H9 (cell line): ENCODE measurements around the gene DMRT3. TPM values are rescaled to one million over a fixed set of nuclear protein-coding genes. Genes with fewer than 3 reads are reported as not detected.

Experiments used
- DNase-seq: peaks from one replicate; pipeline ENCODE4 v3.0.0-alpha.2; 2017
- H2AFZ ChIP-seq: one replicate; pipeline ENCODE4 v1.6.1; 2013; ENCODE audit warnings: mild to moderate bottlenecking, low read length, control low read depth, moderate library complexity
- H2AK5ac ChIP-seq: 2 replicates; pipeline ENCODE4 v1.6.1; 2013; ENCODE audit warnings: low read length, control low read depth, mixed read lengths; ENCODE audit not compliant: insufficient read length
- H2BK120ac ChIP-seq: one replicate; pipeline ENCODE4 v1.6.1; 2013; ENCODE audit warnings: low read depth, mild to moderate bottlenecking, low read length, control low read depth, inconsistent platforms; ENCODE audit not compliant: poor library complexity, severe bottlenecking
- H2BK12ac ChIP-seq: 2 replicates; pipeline ENCODE4 v1.6.1; 2013; ENCODE audit warnings: low read length, control low read depth, mixed read lengths, low read depth; ENCODE audit not compliant: insufficient read length
- H2BK15ac ChIP-seq: 2 replicates; pipeline ENCODE4 v1.6.1; 2013; ENCODE audit warnings: low read depth, low read length, control low read depth
- H2BK20ac ChIP-seq: one replicate; pipeline ENCODE4 v1.6.1; 2013; ENCODE audit warnings: low read depth, mild to moderate bottlenecking, low read length, control low read depth, inconsistent platforms; ENCODE audit not compliant: poor library complexity, severe bottlenecking
- H2BK5ac ChIP-seq: 2 replicates; pipeline ENCODE4 v1.6.1; 2013; ENCODE audit warnings: low read length, control low read depth, mixed read lengths; ENCODE audit not compliant: insufficient read length
- H3K14ac ChIP-seq: 2 replicates; pipeline ENCODE4 v1.6.1; 2013; ENCODE audit warnings: low read length, control low read depth; ENCODE audit not compliant: insufficient read depth
- H3K18ac ChIP-seq: 2 replicates; pipeline ENCODE4 v1.6.1; 2013; ENCODE audit warnings: low read depth, mild to moderate bottlenecking, mixed read lengths, low read length, control low read depth; ENCODE audit not compliant: insufficient read length
- H3K23ac ChIP-seq: 2 replicates; pipeline ENCODE4 v1.6.1; 2013; ENCODE audit warnings: low read length, control low read depth, mixed read lengths, low read depth; ENCODE audit not compliant: insufficient read length
- H3K23me2 ChIP-seq: 2 replicates; pipeline ENCODE4 v1.6.1; 2013; ENCODE audit warnings: low read depth, mild to moderate bottlenecking, mixed read lengths, low read length, control low read depth; ENCODE audit not compliant: insufficient read length, poor library complexity, severe bottlenecking
- H3K27ac ChIP-seq: 2 replicates; pipeline ENCODE4 v1.5.1; 2013; ENCODE audit warnings: low read length, control low read depth, mixed read lengths, low read depth; ENCODE audit not compliant: insufficient read length
- H3K27me3 ChIP-seq: 2 replicates; pipeline ENCODE4 v1.6.1; 2013; ENCODE audit warnings: low read length, control low read depth, inconsistent platforms; ENCODE audit not compliant: insufficient read depth
- H3K4ac ChIP-seq: 2 replicates; pipeline ENCODE4 v1.6.1; 2013; ENCODE audit warnings: low read depth, mild to moderate bottlenecking, control low read depth, inconsistent platforms, low read length, moderate library complexity
- H3K4me1 ChIP-seq: 2 replicates; pipeline ENCODE4 v1.6.1; 2013; ENCODE audit warnings: low read length, control low read depth, inconsistent platforms; ENCODE audit not compliant: insufficient read depth
- H3K4me2 ChIP-seq: 2 replicates; pipeline ENCODE4 v1.6.1; 2013; ENCODE audit warnings: low read length, control low read depth, mixed read lengths; ENCODE audit not compliant: insufficient read length, insufficient read depth
- H3K56ac ChIP-seq: 2 replicates; pipeline ENCODE4 v1.6.1; 2013; ENCODE audit warnings: low read depth, mild to moderate bottlenecking, mixed read lengths, low read length, control low read depth; ENCODE audit not compliant: insufficient read length
- H3K79me1 ChIP-seq: 2 replicates; pipeline ENCODE4 v1.6.1; 2013; ENCODE audit warnings: low read depth, mild to moderate bottlenecking, moderate library complexity, low read length, control low read depth, inconsistent platforms; ENCODE audit not compliant: insufficient read depth, poor library complexity, severe bottlenecking
- H3K79me2 ChIP-seq: 2 replicates; pipeline ENCODE4 v1.6.1; 2013; ENCODE audit warnings: low read length, control low read depth, inconsistent platforms; ENCODE audit not compliant: insufficient read depth
- H3K9ac ChIP-seq: 2 replicates; pipeline ENCODE4 v1.6.1; 2013; ENCODE audit warnings: low read length, control low read depth, mixed read lengths; ENCODE audit not compliant: insufficient read length; ENCODE audit errors: extremely low read depth
- H3K9me3 ChIP-seq: one replicate; pipeline ENCODE4 v1.6.1; 2013; ENCODE audit warnings: low read depth, low read length, inconsistent platforms; ENCODE audit not compliant: control insufficient read depth
- H3T11ph ChIP-seq: one replicate; pipeline ENCODE4 v1.6.1; 2013; ENCODE audit warnings: mild to moderate bottlenecking, low read length, control low read depth, inconsistent platforms
- H4K20me1 ChIP-seq: one replicate; pipeline ENCODE4 v1.6.1; 2013; ENCODE audit not compliant: control insufficient read depth, insufficient read length, insufficient read depth
- H4K5ac ChIP-seq: 2 replicates; pipeline ENCODE4 v1.6.1; 2013; ENCODE audit warnings: low read depth, mild to moderate bottlenecking, mixed read lengths, low read length, control low read depth; ENCODE audit not compliant: insufficient read length
- H4K8ac ChIP-seq: replicated peaks from 2 replicates; pipeline ENCODE4 v1.6.1; 2013; ENCODE audit warnings: low read length, control low read depth, mixed read lengths, low read depth; ENCODE audit not compliant: insufficient read length
- H4K91ac ChIP-seq: 2 replicates; pipeline ENCODE4 v1.6.1; 2013; ENCODE audit warnings: low read depth, mild to moderate bottlenecking, moderate library complexity, mixed read lengths, low read length, control low read depth; ENCODE audit not compliant: insufficient read length
- H3K27ac Mint-ChIP-seq, 3 experiments: 2 replicates in 2 of 3; 3 replicates in 1 of 3; pipeline ENCODE4 v1.8.0; 2020 to 2021; ENCODE audit warnings: mixed read lengths in 3 of 3, mild to moderate bottlenecking in 1 of 3, moderate library complexity in 1 of 3
- H3K27me3 Mint-ChIP-seq: 2 replicates; pipeline ENCODE4 v1.8.0; 2021; ENCODE audit warnings: low read depth, mild to moderate bottlenecking, moderate library complexity, mixed read lengths
- H3K36me3 Mint-ChIP-seq, 3 experiments: 2 replicates in 2 of 3; 3 replicates in 1 of 3; pipeline ENCODE4 v1.8.0; 2020 to 2021; ENCODE audit warnings: low read depth in 3 of 3, mixed read lengths in 3 of 3; ENCODE audit not compliant: insufficient read depth in 1 of 3
- H3K4me1 Mint-ChIP-seq, 2 experiments: 2 replicates each; pipeline ENCODE4 v1.8.0; 2020; ENCODE audit warnings: mixed read lengths in 2 of 2
- H3K4me3 Mint-ChIP-seq, 2 experiments: 2 replicates in 1 of 2; 3 replicates in 1 of 2; pipeline ENCODE4 v1.8.0; 2020 to 2021; ENCODE audit warnings: mild to moderate bottlenecking in 2 of 2, mixed read lengths in 2 of 2, moderate library complexity in 1 of 2
- H3K9me3 Mint-ChIP-seq, 2 experiments: 2 replicates in 1 of 2; 3 replicates in 1 of 2; pipeline ENCODE4 v1.8.0; 2020; ENCODE audit warnings: mild to moderate bottlenecking in 2 of 2, mixed read lengths in 2 of 2, moderate library complexity in 1 of 2
- CTCF ChIP-seq: fragments of 200-600 bp; sonication (generic); conservative IDR thresholded peaks from 3 replicates; pipeline ENCODE4 v1.8.0; 2021; ENCODE audit warnings: antibody characterized with exemption, mild to moderate bottlenecking
- WGBS: extraction: QIAGEN DNeasy Blood & Tissue Kit; methylation state at CpG from one replicate; pipeline ENCODE4 v1.1.7; 2013; ENCODE audit warnings: missing lambda C conversion rate, low lambda C conversion rate, mixed read lengths; ENCODE audit not compliant: insufficient read length; ENCODE audit errors: extremely low coverage; 5-methylcytosine and 5-hydroxymethylcytosine counted together
- total RNA-seq: library from RNA; stranded (reverse); gene quantifications from 2 replicates; pipeline ENCODE4 v1.2.1, GENCODE V29; 2021

Gene DMRT3
- total RNA-seq, 1 experiment from 2014 or later = not detected

- Histone ChIP-seq H3K4me2 (no peak overlapping the region), H4K8ac (no peak overlapping the region), H4K20me1 (no peaks in the 10 kb centered on the region), H3K27me3 (no peaks in the 10 kb centered on the region), H3K9me3 (no peaks in the 10 kb centered on the region), H3K14ac (no peak overlapping the region), H2BK12ac (no peak overlapping the region), H2AK5ac (no peak overlapping the region), H3K23ac (no peak overlapping the region), H4K5ac (no peak overlapping the region), H3K27ac (no peak overlapping the region), H3T11ph (no peak overlapping the region), H2BK15ac (no peak overlapping the region), H3K18ac (no peak overlapping the region), H3K4me1 (peaks cover 3% of the 10 kb centered on the region; the same call in 1 of the 2 replicates), H2BK5ac (no peak overlapping the region), H3K79me1 (no peaks in the 10 kb centered on the region), H3K56ac (no peak overlapping the region), H3K23me2 (no peaks in the 10 kb centered on the region), H2AFZ (no peak overlapping the region), H3K9ac (no peak overlapping the region), H2BK20ac (no peak overlapping the region), H2BK120ac (no peak overlapping the region), H3K4ac (no peak overlapping the region), H3K79me2 (no peaks in the 10 kb centered on the region), H4K91ac (no peak overlapping the region)
- no peak for TF ChIP-seq CTCF
- Mint-ChIP-seq H3K4me1 (peaks cover 12% of the 10 kb centered on the region in 2 experiments), H3K36me3 (peaks cover 2 to 15% (median 5%) of the 10 kb centered on the region in 3 experiments; a peak in 5 of 7 replicates), H3K9me3 (peaks cover 13 to 18% of the 10 kb centered on the region in 2 experiments), H3K27ac (no peak overlapping the region), H3K27me3 (peaks cover 9% of the 10 kb centered on the region; the same call in 1 of the 2 replicates), H3K4me3 (no peak overlapping the region)
- peak; percentile 53 for DNase-seq
- WGBS = no CpG with 5 or more reads among the region's 6 CpGs
Observed at GRCh38 chr9:942805-943580, 33.5 kb upstream of the DMRT3 start.
